ENCODE measurements around the gene BSPRY. TPM values are rescaled to one million over a fixed set of nuclear protein-coding genes. Genes with fewer than 3 reads are reported as not detected.

BSPRY gene
- total and polyA plus RNA-seq, 2 of the 13 experiments (the other 11 are each of a cell fraction or from before 2014, with no cell fraction given): 0.09 to 0.26 TPM

GRCh38 chr9:113373256-113373655 is 23.9 kb downstream of the BSPRY start (continued):
- TF ChIP-seq, protein P1, sequence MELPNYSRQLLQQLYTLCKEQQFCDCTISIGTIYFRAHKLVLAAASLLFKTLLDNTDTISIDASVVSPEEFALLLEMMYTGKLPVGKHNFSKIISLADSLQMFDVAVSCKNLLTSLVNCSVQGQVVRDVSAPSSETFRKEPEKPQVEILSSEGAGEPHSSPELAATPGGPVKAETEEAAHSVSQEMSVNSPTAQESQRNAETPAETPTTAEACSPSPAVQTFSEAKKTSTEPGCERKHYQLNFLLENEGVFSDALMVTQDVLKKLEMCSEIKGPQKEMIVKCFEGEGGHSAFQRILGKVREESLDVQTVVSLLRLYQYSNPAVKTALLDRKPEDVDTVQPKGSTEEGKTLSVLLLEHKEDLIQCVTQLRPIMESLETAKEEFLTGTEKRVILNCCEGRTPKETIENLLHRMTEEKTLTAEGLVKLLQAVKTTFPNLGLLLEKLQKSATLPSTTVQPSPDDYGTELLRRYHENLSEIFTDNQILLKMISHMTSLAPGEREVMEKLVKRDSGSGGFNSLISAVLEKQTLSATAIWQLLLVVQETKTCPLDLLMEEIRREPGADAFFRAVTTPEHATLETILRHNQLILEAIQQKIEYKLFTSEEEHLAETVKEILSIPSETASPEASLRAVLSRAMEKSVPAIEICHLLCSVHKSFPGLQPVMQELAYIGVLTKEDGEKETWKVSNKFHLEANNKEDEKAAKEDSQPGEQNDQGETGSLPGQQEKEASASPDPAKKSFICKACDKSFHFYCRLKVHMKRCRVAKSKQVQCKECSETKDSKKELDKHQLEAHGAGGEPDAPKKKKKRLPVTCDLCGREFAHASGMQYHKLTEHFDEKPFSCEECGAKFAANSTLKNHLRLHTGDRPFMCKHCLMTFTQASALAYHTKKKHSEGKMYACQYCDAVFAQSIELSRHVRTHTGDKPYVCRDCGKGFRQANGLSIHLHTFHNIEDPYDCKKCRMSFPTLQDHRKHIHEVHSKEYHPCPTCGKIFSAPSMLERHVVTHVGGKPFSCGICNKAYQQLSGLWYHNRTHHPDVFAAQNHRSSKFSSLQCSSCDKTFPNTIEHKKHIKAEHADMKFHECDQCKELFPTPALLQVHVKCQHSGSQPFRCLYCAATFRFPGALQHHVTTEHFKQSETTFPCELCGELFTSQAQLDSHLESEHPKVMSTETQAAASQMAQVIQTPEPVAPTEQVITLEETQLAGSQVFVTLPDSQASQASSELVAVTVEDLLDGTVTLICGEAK (IDR thresholded peaks at IDR 0.05): no peak
- TF ChIP-seq, protein P1 (CRISPR knock-in tag; IDR thresholded peaks at IDR 0.05): 0 out of 2 replicates have a peak, but pooled peaks have one; percentile 17

DNA sequence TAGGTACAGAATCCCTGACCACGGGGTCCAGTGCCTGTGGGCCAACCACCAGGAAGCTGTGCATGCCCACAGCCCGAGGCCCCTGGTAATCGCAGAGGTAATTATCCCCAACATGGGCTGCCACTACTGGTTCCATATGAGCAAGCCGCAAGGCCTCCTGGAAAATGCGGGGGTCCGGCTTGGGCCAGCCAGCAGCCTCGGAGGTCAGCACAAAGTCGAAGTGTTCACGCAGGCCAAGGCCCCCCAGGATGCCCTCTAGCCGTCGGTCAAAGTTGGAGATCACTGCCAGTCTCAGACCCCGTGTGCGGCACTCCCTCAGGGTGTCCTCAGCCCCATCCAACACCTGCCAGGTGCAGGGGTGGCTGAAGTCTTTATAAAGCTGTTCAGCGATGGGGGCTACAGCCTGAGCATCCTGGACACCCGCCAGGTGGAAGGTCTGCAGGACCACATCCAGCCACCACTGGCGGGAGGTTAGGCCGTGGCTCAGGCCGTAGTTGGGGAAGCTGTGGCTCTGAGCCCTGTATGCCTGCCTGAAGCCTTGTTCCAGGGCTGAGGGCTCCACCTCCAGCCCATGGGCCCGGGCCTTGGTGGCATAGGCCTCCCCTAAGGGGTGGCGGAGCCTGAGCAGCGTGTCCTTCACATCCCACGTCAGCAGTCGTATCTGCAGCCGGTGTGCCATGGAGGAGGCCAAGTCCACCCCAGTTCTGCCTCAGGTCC is 24.5 kb downstream of the BSPRY start:
- Histone ChIP-seq H3K4me1 (ENCODE audit: insufficient read depth, low read length) (peaks cover 74% of the 10 kb centered on the region), H3K4me2 (ENCODE audit: low read depth, low read length) (no peak overlapping the region), H3K36me3 (replicated peaks in 1 of 2; ENCODE audit: control insufficient read depth in 1 of 2, insufficient read depth in 2 of 2, low read length in 2 of 2) (peaks cover 4 to 10% of the 10 kb centered on the region in 2 experiments; a peak in 3 of 5 replicates), H3K4me3 (replicated peaks in 1 of 3; ENCODE audit: insufficient read depth in 1 of 3, low read depth in 2 of 3, low read length in 3 of 3) (no peak overlapping the region), H3K9ac (ENCODE audit: insufficient read depth, low read depth, low read length) (no peak overlapping the region), H3K79me2 (ENCODE audit: insufficient read depth, low read length) (peaks cover 15% of the 10 kb centered on the region), H4K20me1 (ENCODE audit: insufficient read depth, low read length) (peaks cover 16% of the 10 kb centered on the region), H3K27me3 (ENCODE audit: control insufficient read depth in 1 of 2, insufficient read depth in 2 of 2, low read length in 2 of 2) (no peaks in the 10 kb centered on the region), H3K9me3 (ENCODE audit: low read length) (no peaks in the 10 kb centered on the region), H3K27ac (ENCODE audit: extremely low read length, insufficient read depth, low read length) (no peak overlapping the region), H2AFZ (ENCODE audit: low read length) (no peak overlapping the region)
- DNase-seq (ENCODE audit: low spot score): no peak
- in situ Hi-C loops (cut with HindIII; ENCODE audit: extremely low pct_ligation_motif_present, low pct_unique_long_range_greater_than_20kb): no loop called here
- BruUV-seq (replicated peaks): no TSS peak
- ChIA-PET CTCF (ENCODE audit: low intra/inter-chr PET ratio, low total read pairs) (no interaction called here), POLR2A (interaction anchor here (0.9 to 1.3 kb wide), 6 partner anchors 14 to 34 kb away, joined by 3 to 7 read pairs (median 3); partner anchors contain the start of genes ALAD and WDR31)
- WGBS (ENCODE audit: low lambda C conversion rate): 90% methylated on average over 9 of the region's 24 CpGs
- ATAC-seq: no peak
- intact Hi-C loops (cut with micrococcal nuclease; ENCODE audit: unreplicated experiment): no loop called here
- no peak for FAIRE-seq
- peak in 1 of 2 experiments; percentile 17; a peak in 1 of 4 replicates for TF ChIP-seq POLR2A (IDR thresholded peaks at IDR 0.05; ENCODE audit: insufficient read depth in 1 of 2, low read depth in 2 of 2, low read length in 2 of 2)
- no peak for TF ChIP-seq ZNF878 (CRISPR knock-in tag; IDR thresholded peaks at IDR 0.05)
- peak; percentile 55 for TF ChIP-seq AGO2 (optimal IDR thresholded peaks at IDR 0.05; ENCODE audit: low read depth, low read length)
- TF ChIP-seq, protein P2, sequence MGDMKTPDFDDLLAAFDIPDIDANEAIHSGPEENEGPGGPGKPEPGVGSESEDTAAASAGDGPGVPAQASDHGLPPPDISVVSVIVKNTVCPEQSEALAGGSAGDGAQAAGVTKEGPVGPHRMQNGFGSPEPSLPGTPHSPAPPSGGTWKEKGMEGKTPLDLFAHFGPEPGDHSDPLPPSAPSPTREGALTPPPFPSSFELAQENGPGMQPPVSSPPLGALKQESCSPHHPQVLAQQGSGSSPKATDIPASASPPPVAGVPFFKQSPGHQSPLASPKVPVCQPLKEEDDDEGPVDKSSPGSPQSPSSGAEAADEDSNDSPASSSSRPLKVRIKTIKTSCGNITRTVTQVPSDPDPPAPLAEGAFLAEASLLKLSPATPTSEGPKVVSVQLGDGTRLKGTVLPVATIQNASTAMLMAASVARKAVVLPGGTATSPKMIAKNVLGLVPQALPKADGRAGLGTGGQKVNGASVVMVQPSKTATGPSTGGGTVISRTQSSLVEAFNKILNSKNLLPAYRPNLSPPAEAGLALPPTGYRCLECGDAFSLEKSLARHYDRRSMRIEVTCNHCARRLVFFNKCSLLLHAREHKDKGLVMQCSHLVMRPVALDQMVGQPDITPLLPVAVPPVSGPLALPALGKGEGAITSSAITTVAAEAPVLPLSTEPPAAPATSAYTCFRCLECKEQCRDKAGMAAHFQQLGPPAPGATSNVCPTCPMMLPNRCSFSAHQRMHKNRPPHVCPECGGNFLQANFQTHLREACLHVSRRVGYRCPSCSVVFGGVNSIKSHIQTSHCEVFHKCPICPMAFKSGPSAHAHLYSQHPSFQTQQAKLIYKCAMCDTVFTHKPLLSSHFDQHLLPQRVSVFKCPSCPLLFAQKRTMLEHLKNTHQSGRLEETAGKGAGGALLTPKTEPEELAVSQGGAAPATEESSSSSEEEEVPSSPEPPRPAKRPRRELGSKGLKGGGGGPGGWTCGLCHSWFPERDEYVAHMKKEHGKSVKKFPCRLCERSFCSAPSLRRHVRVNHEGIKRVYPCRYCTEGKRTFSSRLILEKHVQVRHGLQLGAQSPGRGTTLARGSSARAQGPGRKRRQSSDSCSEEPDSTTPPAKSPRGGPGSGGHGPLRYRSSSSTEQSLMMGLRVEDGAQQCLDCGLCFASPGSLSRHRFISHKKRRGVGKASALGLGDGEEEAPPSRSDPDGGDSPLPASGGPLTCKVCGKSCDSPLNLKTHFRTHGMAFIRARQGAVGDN (CRISPR knock-in tag; IDR thresholded peaks at IDR 0.05): peak; percentile 45
- no peak for TF ChIP-seq HNRNPH1 (optimal IDR thresholded peaks at IDR 0.05; ENCODE audit: low read depth, low read length)
- TF ChIP-seq ZBTB38 (CRISPR knock-in tag; IDR thresholded peaks at IDR 0.05): peak; percentile 41; the same call in 1 of the 2 replicates
- TF ChIP-seq CBFB (CRISPR knock-in tag; IDR thresholded peaks at IDR 0.05): no peak
